GM06990 (cell line): ENCODE data around the gene PMEPA1.

ENCODE experiments used
- DNase-seq: peaks from one replicate; pipeline ENCODE4 v3.0.0-alpha.2; 2011; ENCODE audit not compliant: insufficient read length; ENCODE audit errors: extremely low read depth
- H3K27me3 ChIP-seq: replicated peaks from 2 replicates; pipeline ENCODE4 v1.6.0; 2011; ENCODE audit warnings: low read length; ENCODE audit not compliant: control insufficient read depth, insufficient read depth
- H3K36me3 ChIP-seq: 2 replicates; pipeline ENCODE4 v1.5.1; 2011; ENCODE audit warnings: low read length; ENCODE audit not compliant: control insufficient read depth, insufficient read depth
- H3K4me3 ChIP-seq: replicated peaks from 2 replicates; pipeline ENCODE4 v1.5.1; 2011; ENCODE audit warnings: low read depth, mild to moderate bottlenecking, control low read depth, low read length
- CTCF ChIP-seq: IDR thresholded peaks from 2 replicates; pipeline ENCODE4 v1.5.1; 2011; ENCODE audit warnings: low read length, control low read depth, mild to moderate bottlenecking, inconsistent platforms; ENCODE audit not compliant: insufficient read depth, poor library complexity, severe bottlenecking

PMEPA1 gene

GRCh38 chr20:57666834-57667157 is 43.0 kb downstream of the PMEPA1 start:
- no peaks in the 10 kb centered on the region for H3K36me3 ChIP-seq
- H3K4me3 ChIP-seq, result no peak overlapping the region
- no peak for DNase-seq
- H3K27me3 ChIP-seq, result no peaks in the 10 kb centered on the region; the same call in 1 of the 2 replicates
- no peak for TF ChIP-seq CTCF

GRCh38 chr20:57666106-57666833 is 43.5 kb downstream of the PMEPA1 start:
- Histone ChIP-seq H3K27me3 (no peaks in the 10 kb centered on the region; the same call in 1 of the 2 replicates), H3K4me3 (no peak overlapping the region), H3K36me3 (no peaks in the 10 kb centered on the region)
- TF ChIP-seq CTCF, result no peak
- no peak for DNase-seq

- no peaks in the 10 kb centered on the region for H3K36me3 ChIP-seq
- no peak for DNase-seq
These were observed 44.2 kb downstream of the PMEPA1 start for GRCh38 chr20:57665589-57665971.

GRCh38 chr20:57664924-57665588 is 44.8 kb downstream of the PMEPA1 start:
- TF ChIP-seq CTCF, result no peak
- H3K27me3 ChIP-seq, result no peaks in the 10 kb centered on the region; the same call in 1 of the 2 replicates
- no peak for DNase-seq
- no peak overlapping the region for H3K4me3 ChIP-seq
- H3K36me3 ChIP-seq, result no peaks in the 10 kb centered on the region

More at GRCh38 chr20:57665589-57665971, 44.2 kb downstream of the PMEPA1 start:
- Histone ChIP-seq H3K27me3 (no peaks in the 10 kb centered on the region; the same call in 1 of the 2 replicates), H3K4me3 (no peak overlapping the region)
- TF ChIP-seq CTCF, result no peak

- DNase-seq, result no peak
- Histone ChIP-seq H3K4me3 (no peak overlapping the region), H3K36me3 (no peaks in the 10 kb centered on the region), H3K27me3 (no peaks in the 10 kb centered on the region; the same call in 1 of the 2 replicates)
- TF ChIP-seq CTCF, result no peak
These were observed 45.3 kb downstream of the PMEPA1 start for GRCh38 chr20:57664476-57664875.
